ENCODE results near the gene HGS. TPM values are rescaled to one million over a fixed set of nuclear protein-coding genes. Genes with fewer than 3 reads are reported as not detected.

HGS gene
- total and polyA plus RNA-seq, 2 of the 13 experiments (the other 11 are each of a cell fraction or from before 2014, with no cell fraction given): 73.3 to 78.1 TPM

- TF ChIP-seq, protein P1, sequence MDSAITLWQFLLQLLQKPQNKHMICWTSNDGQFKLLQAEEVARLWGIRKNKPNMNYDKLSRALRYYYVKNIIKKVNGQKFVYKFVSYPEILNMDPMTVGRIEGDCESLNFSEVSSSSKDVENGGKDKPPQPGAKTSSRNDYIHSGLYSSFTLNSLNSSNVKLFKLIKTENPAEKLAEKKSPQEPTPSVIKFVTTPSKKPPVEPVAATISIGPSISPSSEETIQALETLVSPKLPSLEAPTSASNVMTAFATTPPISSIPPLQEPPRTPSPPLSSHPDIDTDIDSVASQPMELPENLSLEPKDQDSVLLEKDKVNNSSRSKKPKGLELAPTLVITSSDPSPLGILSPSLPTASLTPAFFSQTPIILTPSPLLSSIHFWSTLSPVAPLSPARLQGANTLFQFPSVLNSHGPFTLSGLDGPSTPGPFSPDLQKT (CRISPR knock-in tag; IDR thresholded peaks at IDR 0.05; ENCODE audit: borderline replicate concordance): no peak
- TF ChIP-seq ZNF569 (CRISPR knock-in tag; IDR thresholded peaks at IDR 0.05; ENCODE audit: borderline replicate concordance): no peak
- no peak for TF ChIP-seq SATB2 (CRISPR knock-in tag; IDR thresholded peaks at IDR 0.05)
- no peak for TF ChIP-seq ATAD3A (CRISPR knock-in tag; IDR thresholded peaks at IDR 0.05)
- no peak for TF ChIP-seq ZNF629 (CRISPR knock-in tag; conservative IDR thresholded peaks at IDR 0.05)
- 0 out of 2 replicates have a peak, but pooled peaks have one; percentile 25 for TF ChIP-seq CC2D1A (CRISPR knock-in tag; IDR thresholded peaks at IDR 0.05)
- 0 out of 2 replicates have a peak, but pooled peaks have one; percentile 8 for TF ChIP-seq GATAD2A (CRISPR knock-in tag; IDR thresholded peaks at IDR 0.05)
- no peak for TF ChIP-seq TGIF2 (CRISPR knock-in tag; IDR thresholded peaks at IDR 0.05)
- TF ChIP-seq ZNF839 (CRISPR knock-in tag; IDR thresholded peaks at IDR 0.05; ENCODE audit: borderline replicate concordance): no peak
- no peak for TF ChIP-seq ZNF646 (CRISPR knock-in tag; IDR thresholded peaks at IDR 0.05)
- TF ChIP-seq DPF2 (CRISPR knock-in tag; IDR thresholded peaks at IDR 0.05; ENCODE audit: borderline replicate concordance, low read depth): no peak
- no peak for TF ChIP-seq ZNF512B (CRISPR knock-in tag; IDR thresholded peaks at IDR 0.05; ENCODE audit: borderline replicate concordance)
- 0 out of 2 replicates have a peak, but pooled peaks have one; percentile 33 for TF ChIP-seq ARHGAP35 (CRISPR knock-in tag; IDR thresholded peaks at IDR 0.05; ENCODE audit: borderline replicate concordance)
- no peak for TF ChIP-seq POLR2AphosphoS2 (IDR thresholded peaks at IDR 0.05; ENCODE audit: low read depth, low read length)
- TF ChIP-seq KAT2B (IDR thresholded peaks at IDR 0.05; ENCODE audit: borderline replicate concordance, low read depth, low read length): no peak
- TF ChIP-seq ZNF549 (CRISPR knock-in tag; IDR thresholded peaks at IDR 0.05): no peak
- TF ChIP-seq CENPX (CRISPR knock-in tag; IDR thresholded peaks at IDR 0.05): no peak
- TF ChIP-seq ZNF678 (CRISPR knock-in tag; IDR thresholded peaks at IDR 0.05): no peak
- TF ChIP-seq ZNF780A (CRISPR knock-in tag; IDR thresholded peaks at IDR 0.05): no peak
These were observed 30.7 kb upstream of the HGS start (continued) for GRCh38 chr17:81652906-81653771.
